A673 (cell line): ENCODE data around the gene FRMD4B. TPM values are rescaled to one million over a fixed set of nuclear protein-coding genes. Genes with fewer than 3 reads are reported as not detected.

Experiments used
- BruUV-seq: library from RNA; stranded (reverse); fragments of 400-500 nt; replicated peaks from 2 replicates; lab custom pipeline; 2021; lab: Mats Ljungman, UMichigan
- CTCF ChIA-PET: fragments of 300-600 bp; sonication (Branson Sonifier 250); formaldehyde crosslinking; loops from one replicate; lab custom pipeline; 2022; ENCODE audit warnings: antibody characterized with exemption; lab: Charles Lee
- POLR2A ChIA-PET: fragments of 300-600 bp; sonication (Branson Sonifier 250); formaldehyde crosslinking; loops from one replicate; lab custom pipeline; 2022; ENCODE audit warnings: antibody characterized with exemption; ENCODE audit not compliant: low non-redundant PET; lab: Charles Lee
- DNase-seq: peaks from one replicate; pipeline ENCODE4 v3.0.0-alpha.2; 2015; ENCODE audit warnings: low spot score
- H3K27ac ChIP-seq: fragments of 200-600 bp; sonication (generic); 2 replicates; pipeline ENCODE4 v1.5.1; 2016; ENCODE audit warnings: mixed run types, low read depth, mild to moderate bottlenecking, mixed read lengths, antibody characterized with exemption, low read length; ENCODE audit not compliant: poor library complexity, severe bottlenecking
- H3K27me3 ChIP-seq: fragments of 200-600 bp; sonication (generic); replicated peaks from 2 replicates; pipeline ENCODE4 v1.6.1; 2017; ENCODE audit warnings: mixed run types, low read depth, mild to moderate bottlenecking, mixed read lengths, antibody characterized with exemption, low read length; ENCODE audit not compliant: insufficient read depth, poor library complexity
- H3K36me3 ChIP-seq: fragments of 200-600 bp; sonication (generic); 2 replicates; pipeline ENCODE4 v1.6.1; 2016; ENCODE audit warnings: mixed run types, mild to moderate bottlenecking, mixed read lengths, antibody characterized with exemption, low read length; ENCODE audit not compliant: insufficient read depth, poor library complexity, severe bottlenecking
- H3K4me1 ChIP-seq: fragments of 200-600 bp; sonication (generic); 2 replicates; pipeline ENCODE4 v1.6.1; 2017; ENCODE audit warnings: mixed run types, mild to moderate bottlenecking, mixed read lengths, antibody characterized with exemption, low read length; ENCODE audit not compliant: insufficient read depth, poor library complexity, severe bottlenecking
- H3K4me3 ChIP-seq: fragments of 200-600 bp; sonication (generic); 2 replicates; pipeline ENCODE4 v1.5.1; 2016; ENCODE audit warnings: low read depth, mixed run types, mild to moderate bottlenecking, mixed read lengths, low read length; ENCODE audit not compliant: poor library complexity, severe bottlenecking
- H3K9me3 ChIP-seq: fragments of 200-600 bp; sonication (generic); 2 replicates; pipeline ENCODE4 v1.6.1; 2016; ENCODE audit warnings: mixed run types, low read depth, mild to moderate bottlenecking, mixed read lengths, antibody characterized with exemption, low read length; ENCODE audit not compliant: poor library complexity, severe bottlenecking
- EZH2 ChIP-seq: fragments of 200-600 bp; sonication (generic); IDR thresholded peaks from 2 replicates; pipeline ENCODE4 v1.6.1; 2017; ENCODE audit warnings: borderline replicate concordance, low read depth, mild to moderate bottlenecking, mixed read lengths, antibody characterized with exemption, low read length; ENCODE audit not compliant: poor library complexity, severe bottlenecking
- intact Hi-C: fragments of 100-400 bp; cut with micrococcal nuclease; formaldehyde crosslinking; loops from one replicate; pipeline ENCODE4 v1.10.0; 2022; ENCODE audit not compliant: unreplicated experiment
- total RNA-seq: library from RNA; stranded (reverse); gene quantifications from 2 replicates; pipeline ENCODE4 v1.2.3, GENCODE V29; 2021
- TF ChIP-seq, protein P1 (sequence below): fragments of 300-800, 200-600 bp; sonication (generic); conservative IDR thresholded peaks from 2 replicates; pipeline ENCODE4 v1.5.1; 2017; ENCODE audit warnings: low read depth, mild to moderate bottlenecking, antibody characterized with exemption, low read length, moderate library complexity, mixed read lengths

FRMD4B gene
- total RNA-seq, 1 experiment from 2014 or later = 0.21 TPM

DNA sequence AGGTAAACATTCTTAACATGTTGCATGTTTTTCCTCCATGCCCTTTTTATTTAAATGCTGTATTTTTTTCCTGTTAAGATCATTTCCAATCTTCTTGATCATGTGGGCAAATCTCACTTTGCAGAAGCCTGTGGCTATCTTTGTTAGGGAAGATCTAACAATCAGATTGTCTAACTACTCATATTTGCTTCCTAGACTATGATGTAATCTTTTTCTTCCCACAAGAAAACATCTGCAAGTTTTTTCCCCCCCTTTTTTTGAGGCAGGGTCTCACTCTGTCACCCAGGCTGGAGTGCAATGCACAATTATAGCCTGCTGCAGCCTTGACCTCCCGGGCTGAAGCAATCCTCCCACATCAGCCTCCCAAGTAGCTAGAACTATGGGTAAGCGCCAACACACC is 248.5 kb downstream of the FRMD4B start:
- Histone ChIP-seq H3K9me3 (no peaks in the 10 kb centered on the region), H3K4me1 (no peaks in the 10 kb centered on the region), H3K36me3 (no peaks in the 10 kb centered on the region), H3K27ac (no peak overlapping the region), H3K4me3 (no peak overlapping the region), H3K27me3 (no peaks in the 10 kb centered on the region)
- intact Hi-C loops = no loop called here
- ChIA-PET CTCF (no interaction called here), POLR2A (no interaction called here)
- no peak for DNase-seq
- no peak for TF ChIP-seq EZH2
- TF ChIP-seq, protein P1, sequence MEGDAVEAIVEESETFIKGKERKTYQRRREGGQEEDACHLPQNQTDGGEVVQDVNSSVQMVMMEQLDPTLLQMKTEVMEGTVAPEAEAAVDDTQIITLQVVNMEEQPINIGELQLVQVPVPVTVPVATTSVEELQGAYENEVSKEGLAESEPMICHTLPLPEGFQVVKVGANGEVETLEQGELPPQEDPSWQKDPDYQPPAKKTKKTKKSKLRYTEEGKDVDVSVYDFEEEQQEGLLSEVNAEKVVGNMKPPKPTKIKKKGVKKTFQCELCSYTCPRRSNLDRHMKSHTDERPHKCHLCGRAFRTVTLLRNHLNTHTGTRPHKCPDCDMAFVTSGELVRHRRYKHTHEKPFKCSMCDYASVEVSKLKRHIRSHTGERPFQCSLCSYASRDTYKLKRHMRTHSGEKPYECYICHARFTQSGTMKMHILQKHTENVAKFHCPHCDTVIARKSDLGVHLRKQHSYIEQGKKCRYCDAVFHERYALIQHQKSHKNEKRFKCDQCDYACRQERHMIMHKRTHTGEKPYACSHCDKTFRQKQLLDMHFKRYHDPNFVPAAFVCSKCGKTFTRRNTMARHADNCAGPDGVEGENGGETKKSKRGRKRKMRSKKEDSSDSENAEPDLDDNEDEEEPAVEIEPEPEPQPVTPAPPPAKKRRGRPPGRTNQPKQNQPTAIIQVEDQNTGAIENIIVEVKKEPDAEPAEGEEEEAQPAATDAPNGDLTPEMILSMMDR = no peak
- no TSS peak for BruUV-seq

DNA sequence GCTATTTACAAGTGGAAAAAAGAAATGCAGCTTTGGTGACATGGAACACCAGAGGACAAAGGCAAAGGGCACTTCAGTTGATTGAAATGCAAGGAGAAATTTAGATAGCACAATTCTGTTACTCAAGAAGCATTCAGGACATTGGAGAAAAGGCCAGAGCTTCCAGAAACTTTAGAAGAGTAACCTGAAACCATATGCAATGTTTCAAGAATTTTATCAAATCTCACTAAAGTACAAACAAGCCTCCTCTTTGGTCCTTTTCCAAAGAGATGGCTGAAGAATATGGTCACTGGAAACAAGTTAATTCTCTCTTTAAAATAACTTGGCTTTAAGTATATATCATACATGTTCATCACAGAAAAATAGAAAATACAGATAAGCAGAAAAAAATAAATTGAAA is 248.9 kb downstream of the FRMD4B start:
- no peak for DNase-seq
- Histone ChIP-seq H3K4me3 (no peak overlapping the region), H3K27ac (no peak overlapping the region), H3K9me3 (no peaks in the 10 kb centered on the region), H3K4me1 (no peaks in the 10 kb centered on the region), H3K27me3 (no peaks in the 10 kb centered on the region), H3K36me3 (no peaks in the 10 kb centered on the region)
- no TSS peak for BruUV-seq
- intact Hi-C loops = no loop called here
- POLR2A ChIA-PET = no interaction called here
- TF ChIP-seq EZH2 = no peak
- TF ChIP-seq, protein P1 = no peak
- CTCF ChIA-PET = no interaction called here

DNA sequence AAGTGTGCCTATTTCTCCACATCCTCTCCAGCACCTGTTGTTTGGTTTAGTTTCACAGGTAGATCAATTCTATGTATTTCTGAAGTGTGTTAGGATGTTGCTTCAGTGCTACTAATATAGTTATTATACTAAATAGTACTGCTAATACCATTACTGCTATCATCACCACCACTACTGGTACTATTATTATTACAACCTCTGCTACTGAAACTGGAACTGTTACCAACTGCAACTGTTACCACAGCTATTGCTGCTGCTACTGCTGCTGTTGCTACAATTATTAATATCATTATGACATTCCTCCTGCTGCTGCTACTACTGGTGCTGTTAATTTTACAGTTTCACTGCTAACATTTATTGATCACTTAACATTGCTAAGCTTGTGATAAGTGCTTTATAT is 255.2 kb downstream of the FRMD4B start:
- Histone ChIP-seq H3K36me3 (no peaks in the 10 kb centered on the region), H3K27me3 (no peaks in the 10 kb centered on the region), H3K27ac (no peak overlapping the region), H3K9me3 (no peaks in the 10 kb centered on the region), H3K4me3 (no peak overlapping the region), H3K4me1 (no peaks in the 10 kb centered on the region)
- POLR2A ChIA-PET = no interaction called here
- DNase-seq = no peak
- TF ChIP-seq, protein P1 = no peak
- TF ChIP-seq EZH2 = no peak
- CTCF ChIA-PET = no interaction called here
- intact Hi-C loops = no loop called here
- no TSS peak for BruUV-seq
